GM06990 (cell line): ENCODE data around the gene PTPRM.

Source experiments
- DNase-seq: peaks from one replicate; pipeline ENCODE4 v3.0.0-alpha.2; 2011; ENCODE audit not compliant: insufficient read length; ENCODE audit errors: extremely low read depth
- H3K27me3 ChIP-seq: replicated peaks from 2 replicates; pipeline ENCODE4 v1.6.0; 2011; ENCODE audit warnings: low read length; ENCODE audit not compliant: control insufficient read depth, insufficient read depth
- H3K36me3 ChIP-seq: 2 replicates; pipeline ENCODE4 v1.5.1; 2011; ENCODE audit warnings: low read length; ENCODE audit not compliant: control insufficient read depth, insufficient read depth
- H3K4me3 ChIP-seq: replicated peaks from 2 replicates; pipeline ENCODE4 v1.5.1; 2011; ENCODE audit warnings: low read depth, mild to moderate bottlenecking, control low read depth, low read length
- TF ChIP-seq, protein P1 (sequence below): IDR thresholded peaks from 2 replicates; pipeline ENCODE4 v1.5.1; 2011; ENCODE audit warnings: low read length, control low read depth, mild to moderate bottlenecking, inconsistent platforms; ENCODE audit not compliant: insufficient read depth, poor library complexity, severe bottlenecking

The PTPRM gene

DNA sequence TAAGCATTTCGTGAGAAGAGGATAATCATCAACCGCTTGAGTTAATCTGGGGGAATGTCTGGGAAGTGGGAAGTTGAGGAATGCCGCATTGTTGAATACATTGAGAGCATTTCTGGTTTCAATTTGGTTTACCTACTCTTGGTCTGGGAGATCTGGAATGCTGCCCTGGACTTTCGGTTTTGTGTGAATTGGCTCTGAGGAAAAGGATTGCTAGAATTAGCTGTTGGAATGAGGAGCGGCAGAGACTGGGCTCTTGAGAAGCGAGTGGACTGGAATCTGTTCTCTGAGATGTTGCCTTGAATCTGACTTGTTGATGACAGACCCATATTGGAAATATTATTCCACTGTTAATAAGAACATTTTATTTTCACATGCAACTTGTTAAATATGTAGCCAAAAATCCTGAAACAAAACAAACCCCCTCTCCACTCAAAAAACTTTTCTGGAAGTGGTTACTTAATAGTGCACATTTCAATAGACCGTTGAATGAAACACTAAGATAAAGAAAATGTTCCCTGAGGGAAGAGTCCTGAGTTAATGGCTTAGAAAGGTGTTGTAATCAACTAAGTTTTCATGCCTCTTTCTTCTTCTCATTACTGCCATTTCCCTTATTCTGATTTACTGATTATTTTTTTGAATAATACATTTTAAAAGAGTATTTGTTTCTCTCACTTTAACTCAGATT lies 50.8 kb downstream of the PTPRM start:
- DNase-seq: no peak
- no peak overlapping the region for H3K4me3 ChIP-seq
- TF ChIP-seq, protein P1, sequence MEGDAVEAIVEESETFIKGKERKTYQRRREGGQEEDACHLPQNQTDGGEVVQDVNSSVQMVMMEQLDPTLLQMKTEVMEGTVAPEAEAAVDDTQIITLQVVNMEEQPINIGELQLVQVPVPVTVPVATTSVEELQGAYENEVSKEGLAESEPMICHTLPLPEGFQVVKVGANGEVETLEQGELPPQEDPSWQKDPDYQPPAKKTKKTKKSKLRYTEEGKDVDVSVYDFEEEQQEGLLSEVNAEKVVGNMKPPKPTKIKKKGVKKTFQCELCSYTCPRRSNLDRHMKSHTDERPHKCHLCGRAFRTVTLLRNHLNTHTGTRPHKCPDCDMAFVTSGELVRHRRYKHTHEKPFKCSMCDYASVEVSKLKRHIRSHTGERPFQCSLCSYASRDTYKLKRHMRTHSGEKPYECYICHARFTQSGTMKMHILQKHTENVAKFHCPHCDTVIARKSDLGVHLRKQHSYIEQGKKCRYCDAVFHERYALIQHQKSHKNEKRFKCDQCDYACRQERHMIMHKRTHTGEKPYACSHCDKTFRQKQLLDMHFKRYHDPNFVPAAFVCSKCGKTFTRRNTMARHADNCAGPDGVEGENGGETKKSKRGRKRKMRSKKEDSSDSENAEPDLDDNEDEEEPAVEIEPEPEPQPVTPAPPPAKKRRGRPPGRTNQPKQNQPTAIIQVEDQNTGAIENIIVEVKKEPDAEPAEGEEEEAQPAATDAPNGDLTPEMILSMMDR: no peak
- no peaks in the 10 kb centered on the region for H3K27me3 ChIP-seq
- H3K36me3 ChIP-seq: no peaks in the 10 kb centered on the region

DNA sequence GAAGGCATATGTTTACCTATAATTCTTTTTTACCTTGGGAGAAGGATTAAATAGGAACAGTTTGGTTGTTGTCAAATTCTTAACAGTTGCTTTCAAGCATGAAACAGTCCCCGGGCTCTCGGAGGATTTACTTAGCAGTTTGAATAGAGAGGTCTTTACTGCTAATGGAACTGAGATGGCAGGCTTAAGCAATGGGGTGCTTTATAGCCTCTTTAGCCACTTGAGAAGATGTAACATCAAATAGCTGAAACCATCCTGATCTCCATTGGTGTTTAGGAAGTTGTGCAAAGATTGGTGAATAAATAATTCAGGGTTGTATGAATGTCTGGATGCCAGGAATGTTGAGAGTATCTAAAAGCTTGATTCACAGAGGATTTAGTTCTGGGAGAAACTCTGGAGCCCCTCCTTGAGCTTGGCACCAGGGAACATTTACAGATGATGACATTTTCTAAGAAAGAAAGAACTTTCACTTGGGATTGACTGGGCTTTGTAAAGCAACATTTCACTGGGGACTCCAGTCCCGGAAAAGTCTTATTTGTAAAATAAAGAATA lies 51.9 kb downstream of the PTPRM start:
- no peak for DNase-seq
- H3K36me3 ChIP-seq: no peaks in the 10 kb centered on the region
- H3K4me3 ChIP-seq: no peak overlapping the region
- TF ChIP-seq, protein P1: no peak
- H3K27me3 ChIP-seq: no peaks in the 10 kb centered on the region

DNA sequence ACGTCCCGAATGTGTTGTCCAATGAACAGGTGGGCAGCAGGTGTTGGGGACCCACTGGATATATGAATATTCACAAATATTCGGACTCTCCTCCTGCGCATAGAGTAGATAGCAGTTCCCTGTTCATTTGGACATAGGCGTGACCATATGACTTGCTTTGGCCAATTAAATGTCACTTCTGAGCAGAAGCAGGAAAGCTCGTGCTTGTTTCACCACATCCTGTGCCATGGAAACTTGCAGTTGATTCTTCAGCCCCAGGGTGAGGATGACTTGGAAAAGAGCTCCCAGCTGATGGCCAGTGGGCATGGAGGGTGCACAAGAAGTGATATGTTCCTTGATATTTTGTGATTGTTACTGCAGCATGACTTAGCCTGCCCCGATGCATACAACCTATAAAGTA lies 52.6 kb downstream of the PTPRM start:
- no peaks in the 10 kb centered on the region for H3K27me3 ChIP-seq

DNA sequence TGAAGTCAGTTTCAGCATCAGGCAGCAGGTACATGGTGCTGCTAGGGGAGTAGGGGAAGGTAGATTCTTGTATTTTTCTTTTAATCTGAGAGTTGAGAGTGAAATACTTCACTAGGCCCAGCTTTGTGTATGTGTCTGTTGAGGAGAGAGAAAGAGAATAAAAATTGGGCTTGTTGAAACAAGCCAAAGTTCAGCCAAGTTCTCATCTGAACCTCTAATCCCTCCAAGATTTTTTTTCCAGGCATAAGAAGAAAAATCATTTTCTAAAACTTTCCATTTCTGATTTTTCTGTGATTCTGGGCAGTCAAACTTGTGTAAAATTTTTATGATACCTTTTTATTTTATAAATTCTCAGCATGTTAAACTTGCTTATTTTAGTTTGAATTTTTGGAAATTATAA lies 55.6 kb downstream of the PTPRM start:
- DNase-seq: no peak
- Histone ChIP-seq H3K27me3 (no peaks in the 10 kb centered on the region), H3K36me3 (no peaks in the 10 kb centered on the region), H3K4me3 (no peak overlapping the region)
- TF ChIP-seq, protein P1: no peak

More for the DNA sequence above, 52.6 kb downstream of the PTPRM start:
- no peak for DNase-seq
- Histone ChIP-seq H3K36me3 (no peaks in the 10 kb centered on the region), H3K4me3 (no peak overlapping the region)
- TF ChIP-seq, protein P1: no peak

DNA sequence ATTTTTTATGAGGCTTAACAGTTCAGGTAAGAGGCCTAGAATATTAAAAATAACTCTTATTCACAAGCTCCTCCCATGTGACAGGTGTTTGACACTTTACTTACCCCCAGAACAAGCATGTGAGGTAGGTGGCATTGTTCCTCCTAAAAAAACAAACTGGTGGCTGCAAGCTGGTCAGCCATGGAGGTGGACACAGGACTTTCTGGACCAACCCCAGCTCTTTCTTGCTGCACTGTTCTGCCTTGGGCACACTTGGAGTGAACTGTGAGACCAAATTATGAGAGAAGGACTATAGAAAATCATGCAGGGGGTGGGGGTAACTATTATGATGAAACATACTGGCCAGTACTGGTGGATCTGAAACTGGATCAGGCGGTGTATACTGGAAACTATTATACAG lies 56.6 kb downstream of the PTPRM start:
- no peak for DNase-seq
- TF ChIP-seq, protein P1: no peak

More for the DNA sequence above, 56.6 kb downstream of the PTPRM start:
- H3K36me3 ChIP-seq: no peaks in the 10 kb centered on the region
- no peak overlapping the region for H3K4me3 ChIP-seq
- H3K27me3 ChIP-seq: no peaks in the 10 kb centered on the region
